GM20431 (cell line): ENCODE measurements around the gene FAM174B.

Experiments used
- in situ Hi-C: fragments of 300-500 bp; cut with MseI, MboI; formaldehyde crosslinking; loops from one replicate; pipeline ENCODE4 v1.15.0; 2020; ENCODE audit warnings: low sequenced_read_pairs; ENCODE audit not compliant: unreplicated experiment

Gene FAM174B

GRCh38 chr15:92645731-92646130 lies 9.8 kb downstream of the FAM174B start:
- in situ Hi-C loops = no loop called here

- in situ Hi-C loops = no loop called here
Observed at GRCh38 chr15:92645051-92645631, 10.4 kb downstream of the FAM174B start.

- in situ Hi-C loops = no loop called here
Observed at GRCh38 chr15:92643849-92644815, 11.4 kb downstream of the FAM174B start.

- in situ Hi-C loops = no loop called here
Observed at GRCh38 chr15:92638709-92639365, 16.7 kb downstream of the FAM174B start.

GRCh38 chr15:92638291-92638708 lies 17.3 kb downstream of the FAM174B start:
- in situ Hi-C loops = no loop called here

DNA sequence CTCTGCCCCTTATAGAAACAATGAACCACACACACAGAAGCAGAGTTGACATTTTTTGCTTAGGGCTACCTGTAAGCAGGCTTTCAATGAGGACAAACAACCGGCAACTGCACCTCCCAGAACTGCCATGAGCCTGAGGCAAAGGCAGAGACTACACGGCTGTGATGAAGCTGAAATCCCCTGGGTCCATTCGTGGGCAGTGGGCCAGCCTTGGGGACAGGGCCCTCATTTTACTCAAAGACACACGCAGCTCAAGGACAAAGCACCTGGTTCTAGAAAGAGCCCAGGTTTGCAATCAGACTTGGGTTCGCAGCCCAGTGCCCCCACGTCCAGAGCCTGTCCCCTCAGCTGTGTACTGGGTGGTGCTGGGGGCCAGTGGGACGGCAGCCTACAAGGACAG lies 17.9 kb downstream of the FAM174B start:
- in situ Hi-C loops = no loop called here

DNA sequence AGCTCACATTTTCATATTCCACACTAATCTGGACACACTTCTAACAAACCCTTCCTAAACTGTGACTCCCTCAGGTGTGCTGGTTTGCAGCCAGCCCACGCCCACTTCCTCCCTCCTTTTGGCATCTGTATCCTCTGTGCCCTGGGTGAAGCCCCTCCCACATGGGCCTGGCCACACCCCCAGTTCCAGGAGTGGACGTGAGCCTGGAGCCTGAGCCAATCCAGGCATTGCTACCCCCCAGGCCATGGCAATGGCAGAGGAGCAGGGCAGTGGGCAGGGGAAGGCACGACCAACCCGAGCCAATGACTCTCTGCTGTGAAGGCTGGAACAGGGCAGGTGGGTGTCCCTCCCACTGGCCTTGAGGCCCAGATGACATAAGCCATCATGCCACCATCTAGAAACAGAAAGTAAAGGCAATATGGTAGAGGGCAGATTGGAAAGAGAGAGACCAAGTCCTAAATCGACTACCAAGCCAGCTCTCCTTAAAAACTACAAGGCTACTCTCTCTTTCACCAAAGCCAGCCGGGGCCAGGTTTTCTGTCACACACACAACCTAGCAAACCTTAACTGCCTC lies 18.6 kb downstream of the FAM174B start:
- in situ Hi-C loops = no loop called here

GRCh38 chr15:92636401-92636907 lies 19.1 kb downstream of the FAM174B start:
- in situ Hi-C loops = no loop called here

DNA sequence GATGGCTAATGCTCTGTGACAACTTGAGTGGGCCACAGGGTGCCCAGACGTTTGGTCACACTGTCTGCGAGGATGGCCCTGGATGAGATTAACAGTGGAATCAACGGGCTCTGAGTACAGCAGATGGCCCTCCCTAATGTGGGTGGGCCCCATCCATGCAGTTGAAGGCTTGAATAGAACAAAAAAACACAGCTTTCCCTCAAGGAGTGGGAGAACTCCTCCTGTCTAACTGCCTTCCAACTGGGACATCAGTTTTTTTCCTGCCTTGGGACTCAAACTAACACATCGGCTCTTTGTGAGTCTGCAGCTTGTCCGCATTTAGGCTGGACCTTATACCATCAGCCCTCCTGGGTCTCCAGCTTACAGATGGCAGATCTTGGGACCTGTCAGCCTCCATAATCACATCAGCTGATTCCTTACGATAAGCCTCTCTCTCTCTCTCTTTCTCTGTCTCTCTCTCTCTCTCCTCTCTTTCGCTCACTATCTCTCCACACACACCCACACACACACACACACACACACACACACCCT lies 20.8 kb downstream of the FAM174B start:
- in situ Hi-C loops = no loop called here

DNA sequence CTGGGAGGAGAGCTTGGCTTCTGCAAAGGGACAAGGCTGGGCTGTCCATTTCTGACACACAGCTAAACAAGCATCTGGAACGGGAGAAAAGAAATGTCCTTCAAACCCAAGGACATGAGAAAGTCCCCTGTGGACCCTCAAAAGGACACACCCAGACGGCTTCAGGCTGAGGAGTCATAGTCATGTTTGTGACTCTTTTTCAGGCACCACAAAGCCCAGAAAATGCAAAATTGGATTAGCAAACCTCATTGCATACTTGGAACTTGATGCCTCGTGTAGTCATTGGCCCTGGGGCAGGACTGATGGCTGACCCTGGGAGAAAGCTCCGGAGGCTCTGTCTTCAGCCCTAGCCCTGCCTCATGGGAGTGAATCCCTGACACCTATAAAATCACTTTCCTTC lies 21.5 kb downstream of the FAM174B start:
- in situ Hi-C loops = no loop called here

GRCh38 chr15:92633418-92633817 lies 22.2 kb downstream of the FAM174B start:
- in situ Hi-C loops = no loop called here

- in situ Hi-C loops = no loop called here
Observed at GRCh38 chr15:92633001-92633400, 22.6 kb downstream of the FAM174B start.

GRCh38 chr15:92631721-92632120 lies 23.9 kb downstream of the FAM174B start:
- in situ Hi-C loops = no loop called here

DNA sequence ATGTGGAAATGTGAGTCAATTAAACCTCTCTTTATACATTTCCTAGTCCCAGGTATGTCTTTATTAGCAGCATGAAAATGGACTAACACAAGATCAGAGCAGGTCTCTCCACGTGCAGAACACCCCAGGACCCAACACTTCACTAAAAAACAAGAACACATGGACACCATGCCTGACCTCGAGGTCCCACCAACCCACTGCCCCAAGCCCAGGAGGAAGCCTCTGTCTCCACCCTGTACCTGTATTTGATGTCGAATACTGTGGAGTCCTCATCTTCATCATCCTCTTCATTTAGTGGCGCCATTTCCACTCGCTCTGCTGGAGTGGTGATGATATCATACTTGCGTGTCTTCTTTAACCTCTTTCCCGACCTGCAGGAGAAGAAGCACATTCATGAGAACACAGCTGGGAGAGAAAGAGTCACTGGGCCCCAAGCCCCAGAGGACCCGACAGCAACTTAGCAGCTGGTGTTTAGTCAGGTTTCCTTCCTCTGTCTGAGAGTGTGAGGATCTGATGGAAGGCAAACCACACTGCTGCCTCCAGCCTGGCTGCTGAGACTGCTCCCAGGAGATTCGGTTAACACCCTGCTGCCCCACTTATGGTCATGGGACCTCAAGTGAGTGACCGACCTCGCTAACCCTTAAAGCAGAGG lies 25.5 kb downstream of the FAM174B start:
- in situ Hi-C loops = no loop called here

- in situ Hi-C loops = no loop called here
Observed at GRCh38 chr15:92629276-92629974, 26.1 kb downstream of the FAM174B start.

DNA sequence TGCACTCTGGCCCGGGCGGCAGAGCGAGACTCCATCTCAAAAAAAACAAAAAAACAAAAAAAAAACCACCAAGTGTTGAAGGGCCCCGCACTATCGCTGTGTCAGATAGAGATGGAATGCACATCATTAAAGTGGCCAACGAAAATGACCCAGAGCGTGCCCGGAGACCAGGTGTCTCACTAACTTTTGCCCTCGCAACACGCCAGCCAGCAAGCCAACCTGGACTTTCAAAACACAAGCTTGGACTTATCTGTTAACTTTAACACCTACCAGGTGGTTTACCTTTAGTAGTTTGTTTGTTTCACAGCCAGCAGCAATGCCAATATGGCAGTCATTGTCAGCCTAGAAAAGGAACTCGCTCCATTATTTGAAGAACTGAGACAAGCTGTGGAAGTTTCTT lies 28.6 kb downstream of the FAM174B start:
- in situ Hi-C loops = no loop called here

GRCh38 chr15:92625251-92625980 lies 30.2 kb downstream of the FAM174B start:
- in situ Hi-C loops = no loop called here

DNA sequence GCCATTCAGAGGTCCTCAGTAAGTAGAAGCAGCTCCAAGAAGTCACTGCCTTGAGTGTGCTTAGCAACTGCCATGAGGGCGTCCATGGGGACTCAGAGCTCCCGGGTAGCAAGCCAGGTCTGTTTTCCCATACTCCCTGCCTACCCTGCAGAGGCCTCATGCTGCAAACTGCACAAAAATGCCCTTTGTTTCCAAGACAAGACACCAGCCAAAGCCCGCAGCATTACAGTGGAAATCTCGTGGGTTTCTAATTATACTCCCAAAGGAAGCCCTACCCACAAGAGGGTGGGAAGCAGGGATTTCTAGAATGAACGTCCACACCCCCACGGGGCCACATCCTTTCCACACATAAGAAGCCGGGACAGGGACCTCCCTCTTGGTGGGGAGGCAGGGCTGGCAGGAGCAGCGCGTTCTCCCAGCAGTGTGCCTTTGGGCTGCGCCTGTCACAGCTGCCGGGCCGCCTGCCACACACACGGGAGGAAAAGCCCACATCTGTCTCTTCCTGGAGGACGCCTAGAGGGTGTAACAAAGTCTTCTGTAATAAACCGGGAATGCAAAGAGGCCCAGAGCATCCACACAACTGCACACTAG lies 31.1 kb downstream of the FAM174B start:
- in situ Hi-C loops = no loop called here
